GM23248 (cell line): Measurements from ENCODE around the gene MTG2. TPM values are rescaled to one million over a fixed set of nuclear protein-coding genes. Genes with fewer than 3 reads are reported as not detected.

Experiments used
- DNase-seq: peaks from one replicate; pipeline ENCODE4 v3.0.0-alpha.2; 2015
- H2AFZ ChIP-seq: fragments of 200-600 bp; sonication (generic); 2 replicates; pipeline ENCODE4 v1.6.1; 2016; ENCODE audit warnings: antibody characterized with exemption
- H3F3A ChIP-seq: fragments of 200-600 bp; sonication (generic); 2 replicates; pipeline ENCODE4 v1.6.1; 2016; ENCODE audit warnings: mild to moderate bottlenecking, antibody characterized with exemption, mixed run types; ENCODE audit not compliant: insufficient read depth
- H3K27ac ChIP-seq: fragments of 200-600 bp; sonication (generic); 2 replicates; pipeline ENCODE4 v1.5.1; 2016; ENCODE audit warnings: mild to moderate bottlenecking
- H3K27me3 ChIP-seq: fragments of 200-600 bp; sonication (generic); replicated peaks from 2 replicates; pipeline ENCODE4 v1.6.1; 2016; ENCODE audit warnings: mild to moderate bottlenecking; ENCODE audit not compliant: insufficient read depth
- H3K36me3 ChIP-seq: fragments of 200-600 bp; sonication (generic); 2 replicates; pipeline ENCODE4 v1.6.1; 2016; ENCODE audit warnings: low read depth, mild to moderate bottlenecking
- H3K4me1 ChIP-seq: fragments of 200-600 bp; sonication (generic); 2 replicates; pipeline ENCODE4 v1.6.1; 2016; ENCODE audit warnings: mild to moderate bottlenecking; ENCODE audit not compliant: insufficient read depth
- H3K4me2 ChIP-seq: fragments of 200-600 bp; sonication (generic); one replicate; pipeline ENCODE4 v1.6.1; 2016; ENCODE audit warnings: mild to moderate bottlenecking; ENCODE audit not compliant: unreplicated experiment
- H3K4me3 ChIP-seq: fragments of 200-600 bp; sonication (generic); 2 replicates; pipeline ENCODE4 v1.5.1; 2016; ENCODE audit warnings: mild to moderate bottlenecking
- H3K79me2 ChIP-seq: fragments of 200-600 bp; sonication (generic); 2 replicates; pipeline ENCODE4 v1.6.1; 2016; ENCODE audit warnings: mild to moderate bottlenecking; ENCODE audit not compliant: insufficient read depth
- H3K9ac ChIP-seq: fragments of 200-600 bp; sonication (generic); 2 replicates; pipeline ENCODE4 v1.6.1; 2016; ENCODE audit warnings: mild to moderate bottlenecking
- H3K9me2 ChIP-seq: fragments of 200-600 bp; sonication (generic); 2 replicates; pipeline ENCODE4 v1.6.1; 2016; ENCODE audit warnings: mixed run types, mild to moderate bottlenecking, moderate library complexity; ENCODE audit not compliant: insufficient read depth
- H3K9me3 ChIP-seq: fragments of 200-600 bp; sonication (generic); one replicate; pipeline ENCODE4 v1.6.1; 2017; ENCODE audit warnings: low read depth
- H4K20me1 ChIP-seq: fragments of 200-600 bp; sonication (generic); 2 replicates; pipeline ENCODE4 v1.6.0; 2016; ENCODE audit not compliant: insufficient read depth
- EZH2 ChIP-seq: fragments of 200-600 bp; sonication (generic); IDR thresholded peaks from 2 replicates; pipeline ENCODE4 v1.6.1; 2018; ENCODE audit warnings: antibody characterized with exemption, mild to moderate bottlenecking; ENCODE audit not compliant: insufficient read depth, poor library complexity, severe bottlenecking
- EZH2phosphoT487 ChIP-seq: fragments of 200-600 bp; sonication (generic); IDR thresholded peaks from 2 replicates; pipeline ENCODE4 v1.6.1; 2018; ENCODE audit warnings: antibody characterized with exemption, moderate library complexity, mild to moderate bottlenecking, low read depth; ENCODE audit not compliant: insufficient read depth
- WGBS, 2 experiments: methylation state at CpG; one replicate each; pipeline ENCODE4 v1.1.6; 2015 to 2017; ENCODE audit warnings: low lambda C conversion rate in 2 of 2, low coverage in 1 of 2; ENCODE audit errors: missing lambda C conversion rate in 2 of 2; 5-methylcytosine and 5-hydroxymethylcytosine counted together
- in situ Hi-C: fragments of 300-500 bp; cut with MboI; formaldehyde crosslinking; loops from 2 replicates; pipeline ENCODE4 v1.15.0; 2020
- polyA plus RNA-seq: library from polyadenylated mRNA; unstranded; fragments of >200 nt; fragmentation: Nextera tagmentation; extraction: Ambion mirVana; gene quantifications from 2 replicates; pipeline ENCODE4 v1.2.1, GENCODE V29; 2016
- total RNA-seq: library from RNA; depleted of rRNA; stranded (reverse); fragments of >200 nt; shearing (Covaris generic); gene quantifications from 2 replicates; pipeline ENCODE4 v1.2.3, GENCODE V29; 2014

Gene MTG2
- total and polyA plus RNA-seq, 2 experiments from 2014 or later: 17.3 to 20.2 TPM

GRCh38 chr20:62141397-62142251 lies 41.2 kb upstream of the MTG2 start:
- Histone ChIP-seq H3K27me3 (no peaks in the 10 kb centered on the region), H3K4me1 (peaks cover 24% of the 10 kb centered on the region), H3K4me3 (peak overlapping the region; percentile 76), H3K4me2 (peak overlapping the region; percentile 87), H3K9me3 (no peaks in the 10 kb centered on the region), H2AFZ (no peak overlapping the region), H3K27ac (peak overlapping the region; percentile 79), H3K9ac (peak overlapping the region; percentile 94), H4K20me1 (peaks cover 15% of the 10 kb centered on the region), H3K9me2 (no peaks in the 10 kb centered on the region), H3K79me2 (peaks cover 86% of the 10 kb centered on the region), H3K36me3 (peaks cover 38% of the 10 kb centered on the region), H3F3A (peaks cover 46% of the 10 kb centered on the region)
- in situ Hi-C loops: no loop called here
- peak; percentile 71 for DNase-seq
- TF ChIP-seq EZH2: no peak
- 18% methylated on average over 14 of the region's 14 CpGs for WGBS, 2 experiments

DNA sequence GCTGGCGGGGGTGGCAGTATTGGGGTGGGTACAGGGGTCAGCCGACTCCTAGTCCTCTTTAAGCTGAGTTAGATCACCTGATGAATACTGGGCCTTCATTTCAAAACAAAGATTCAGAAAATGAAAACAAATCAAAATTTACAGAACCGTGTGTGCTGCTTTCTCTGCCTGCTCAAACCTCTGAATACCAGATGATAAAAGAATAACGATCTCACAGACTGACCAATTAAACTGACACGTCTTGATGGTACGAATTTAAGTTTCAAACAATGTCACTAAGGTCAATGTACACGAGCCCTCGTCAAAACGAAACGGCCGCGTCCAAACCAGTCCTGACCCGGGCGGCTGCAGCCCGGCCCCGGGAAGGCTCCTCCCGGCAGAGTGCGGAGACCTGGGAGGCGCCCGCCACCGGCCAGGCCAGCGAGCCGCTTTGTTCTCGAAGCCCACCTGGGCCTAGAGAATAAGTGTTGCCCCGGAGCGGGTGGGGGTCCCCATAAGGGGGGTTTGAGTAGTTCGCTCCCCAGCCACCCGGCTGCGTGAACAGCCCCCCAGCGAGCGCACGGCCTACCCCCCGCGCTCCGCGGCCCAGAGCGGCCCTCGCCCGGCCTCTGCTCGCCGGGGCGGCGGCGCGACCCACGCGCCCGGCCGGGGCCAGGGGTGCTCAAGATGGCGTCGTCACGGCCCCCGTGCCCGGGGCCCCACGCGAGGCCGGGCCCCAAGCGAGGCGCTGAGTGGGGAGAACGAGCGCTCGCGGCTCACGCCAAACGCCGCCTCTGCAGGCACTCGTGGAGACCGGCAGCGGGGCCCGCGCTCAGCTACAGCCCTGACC lies 40.4 kb upstream of the MTG2 start:
- TF ChIP-seq EZH2phosphoT487: no peak
- no peak for TF ChIP-seq EZH2
- Histone ChIP-seq H3K4me1 (peaks cover 24% of the 10 kb centered on the region), H2AFZ (no peak overlapping the region), H3K4me3 (peak overlapping the region; percentile 76), H3K27ac (peak overlapping the region; percentile 79), H3K27me3 (no peaks in the 10 kb centered on the region), H3K9me3 (no peaks in the 10 kb centered on the region), H3K9me2 (no peaks in the 10 kb centered on the region), H3K9ac (peak overlapping the region; percentile 94), H3K36me3 (peaks cover 30% of the 10 kb centered on the region), H3K79me2 (peaks cover 88% of the 10 kb centered on the region), H3F3A (peaks cover 38% of the 10 kb centered on the region), H4K20me1 (peaks cover 15% of the 10 kb centered on the region), H3K4me2 (peak overlapping the region; percentile 87)
- in situ Hi-C loops: no loop called here
- DNase-seq: peak; percentile 47
- WGBS, 2 experiments: 1% methylated on average over 56 to 59 of the region's 71 CpGs

DNA sequence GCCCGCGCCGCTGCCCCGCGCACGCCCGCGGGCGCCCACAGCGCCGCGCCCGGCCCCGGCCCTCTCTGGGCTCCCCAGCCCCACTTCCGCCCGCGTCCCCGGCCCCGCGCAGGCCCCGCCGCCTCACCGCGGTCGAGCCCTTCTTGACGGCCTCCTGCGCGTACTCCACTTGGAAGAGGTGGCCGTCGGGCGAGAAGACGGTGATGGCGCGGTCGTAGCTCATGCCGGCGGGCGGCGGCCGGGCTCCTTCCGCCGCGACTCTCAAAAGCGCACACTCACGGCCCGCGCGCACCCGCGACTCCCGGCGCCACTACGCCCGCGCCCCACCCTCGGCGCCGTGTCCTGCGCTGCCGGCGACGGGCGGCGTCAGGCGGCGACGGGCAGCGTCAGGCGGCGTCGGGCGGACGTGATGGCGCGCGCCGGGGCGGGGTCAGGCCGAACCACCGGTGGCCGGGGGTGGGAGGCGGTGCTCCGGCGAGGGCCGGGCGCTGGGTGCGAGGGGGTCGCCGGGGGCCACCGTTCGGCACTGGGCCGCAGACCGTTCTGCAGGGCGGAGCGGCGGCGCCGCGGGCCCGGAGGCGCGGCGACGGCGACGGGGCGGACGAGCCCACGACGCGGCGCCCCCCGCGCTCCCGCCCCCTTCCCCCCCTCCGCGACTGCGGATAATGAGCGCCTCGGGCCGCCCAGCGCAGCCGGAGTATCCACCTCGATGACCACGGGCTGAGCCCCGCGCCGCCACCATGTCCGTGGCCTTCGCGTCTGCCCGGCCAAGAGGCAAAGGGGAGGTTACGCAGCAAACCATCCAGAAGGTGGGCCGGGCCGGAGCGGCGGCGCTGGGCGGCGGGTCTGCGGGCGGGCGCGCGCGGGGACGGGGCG lies 39.5 kb upstream of the MTG2 start, which contains the start of the genes PSMA7 and SS18L1:
Gene PSMA7 (minus strand): TSS at position 314 of the 876 bp plus-strand sequence. CDS start 91 bp downstream, at position 223.
Gene SS18L1 (plus strand): TSS at position 689 of the 876 bp plus-strand sequence. CDS start 52 bp downstream, at position 741.
- Histone ChIP-seq H3F3A (peaks cover 31% of the 10 kb centered on the region), H3K4me2 (peak within 1 kb of the TSS; percentile 92), H3K4me1 (peaks cover 24% of the 10 kb centered on the region), H2AFZ (peak within 1 kb of the TSS; percentile 58), H3K9me3 (no peaks in the 10 kb centered on the region), H3K27ac (peak within 1 kb of the TSS; percentile 79), H3K79me2 (peaks cover 88% of the 10 kb centered on the region), H3K4me3 (peak within 1 kb of the TSS; percentile 76), H3K9me2 (no peaks in the 10 kb centered on the region), H4K20me1 (peaks cover 15% of the 10 kb centered on the region), H3K36me3 (peaks cover 22% of the 10 kb centered on the region), H3K9ac (peak within 1 kb of the TSS; percentile 94), H3K27me3 (no peaks in the 10 kb centered on the region)
- WGBS, 2 experiments: 1% methylated on average over 47 to 124 of the region's 148 CpGs
- in situ Hi-C loops: no loop called here
- DNase-seq: peak; percentile 97
- TF ChIP-seq EZH2phosphoT487 (no peak), EZH2 (no peak)
